Activated CD4-positive, alpha-beta T cell treated with anti-CD3 and anti-CD28 coated beads for 4 hours (primary cell): ENCODE data around the gene ECHDC1.
"Not testable (repeated sequence)": the region's sequence is repeated elsewhere in the genome, so short reads cannot be mapped to it uniquely, and the experiment has no call there.

Experiments
- DNase-seq, 2 donors: peaks; one replicate each; pipeline ENCODE4 v3.0.0-alpha.2; 2020

The ECHDC1 gene

GRCh38 chr6:127342946-127343808 lies at the start of gene ECHDC1:
Gene ECHDC1 (minus strand): TSS chr6:127343609. CDS start chr6:127331028, 12,581 bp downstream.
- DNase-seq = peak; percentile 67 to 73

- DNase-seq = no peak
Observed at GRCh38 chr6:127392301-127392700, 48.9 kb upstream of the ECHDC1 start.

GRCh38 chr6:127391094-127391953 lies 47.9 kb upstream of the ECHDC1 start:
- no peak for DNase-seq

- DNase-seq = no peak
Observed at GRCh38 chr6:127389706-127390105, 46.3 kb upstream of the ECHDC1 start.

- DNase-seq = no peak
Observed at GRCh38 chr6:127385668-127386430, 42.4 kb upstream of the ECHDC1 start.

GRCh38 chr6:127384848-127385247 lies 41.4 kb upstream of the ECHDC1 start:
- not testable (repeated sequence) for DNase-seq

- no peak for DNase-seq
Observed at GRCh38 chr6:127383988-127384387, 40.6 kb upstream of the ECHDC1 start.

GRCh38 chr6:127382413-127382812 lies 39.0 kb upstream of the ECHDC1 start:
- DNase-seq = no peak

- DNase-seq = no peak
Observed at GRCh38 chr6:127381384-127381783, 38.0 kb upstream of the ECHDC1 start.

GRCh38 chr6:127376685-127377084 lies 33.3 kb upstream of the ECHDC1 start:
- DNase-seq = no peak

GRCh38 chr6:127367023-127367375 lies 23.6 kb upstream of the ECHDC1 start:
- DNase-seq = no peak

GRCh38 chr6:127366282-127367022 lies 23.0 kb upstream of the ECHDC1 start:
- DNase-seq = no peak

GRCh38 chr6:127365874-127366273 lies 22.5 kb upstream of the ECHDC1 start:
- DNase-seq = no peak

GRCh38 chr6:127352524-127352923 lies 9.1 kb upstream of the ECHDC1 start:
- DNase-seq = no peak

GRCh38 chr6:127349980-127350379 lies 6.6 kb upstream of the ECHDC1 start:
- no peak for DNase-seq

GRCh38 chr6:127348028-127348661 lies 4.7 kb upstream of the ECHDC1 start:
- DNase-seq = no peak

- no peak for DNase-seq
Observed at GRCh38 chr6:127347178-127347577, 3.8 kb upstream of the ECHDC1 start.

- DNase-seq = no peak
Observed at GRCh38 chr6:127345521-127345920, 2.1 kb upstream of the ECHDC1 start.

GRCh38 chr6:127343809-127344659 lies 625 bp upstream of the ECHDC1 start:
- DNase-seq = peak in 1 of 2 donors; percentile 8

GRCh38 chr6:127342296-127342945 lies 988 bp downstream of the ECHDC1 start:
- DNase-seq = no peak
